Trophoblast cell (in vitro differentiated cells and primary cell): ENCODE results near the gene PLEKHO2.

Source experiments
- DNase-seq, 2 donors: peaks; one replicate each; pipeline ENCODE4 v3.0.0-alpha.2; 2016
- H2AFZ ChIP-seq: 2 replicates; pipeline ENCODE4 v1.6.1; 2013; ENCODE audit warnings: low read length, moderate library complexity, mild to moderate bottlenecking; ENCODE audit not compliant: insufficient read depth, poor library complexity
- H2AK5ac ChIP-seq: 2 replicates; pipeline ENCODE4 v1.6.1; 2013; ENCODE audit warnings: mild to moderate bottlenecking, low read length
- H2BK120ac ChIP-seq: 2 replicates; pipeline ENCODE4 v1.6.1; 2013; ENCODE audit warnings: low read length, mild to moderate bottlenecking, moderate library complexity; ENCODE audit not compliant: insufficient read depth, poor library complexity
- H2BK12ac ChIP-seq: 2 replicates; pipeline ENCODE4 v1.6.1; 2013; ENCODE audit warnings: mild to moderate bottlenecking, low read length, moderate library complexity
- H2BK5ac ChIP-seq: 2 replicates; pipeline ENCODE4 v1.6.1; 2013; ENCODE audit warnings: low read length, low read depth, moderate library complexity, mild to moderate bottlenecking; ENCODE audit not compliant: poor library complexity
- H3K14ac ChIP-seq: 2 replicates; pipeline ENCODE4 v1.6.1; 2013; ENCODE audit warnings: mild to moderate bottlenecking, low read length
- H3K18ac ChIP-seq: 2 replicates; pipeline ENCODE4 v1.6.1; 2013; ENCODE audit warnings: mild to moderate bottlenecking, low read length
- H3K23ac ChIP-seq: 2 replicates; pipeline ENCODE4 v1.6.1; 2013; ENCODE audit warnings: low read length
- H3K27ac ChIP-seq: 2 replicates; pipeline ENCODE4 v1.5.1; 2013; ENCODE audit warnings: low read depth, mild to moderate bottlenecking, inconsistent platforms, low read length, moderate library complexity
- H3K27me3 ChIP-seq: 2 replicates; pipeline ENCODE4 v1.6.1; 2013; ENCODE audit warnings: inconsistent platforms, mild to moderate bottlenecking, low read length, moderate library complexity; ENCODE audit not compliant: insufficient read depth
- H3K36me3 ChIP-seq, 2 experiments: 1 replicate in 1 of 2; 2 replicates in 1 of 2; pipeline ENCODE4 v1.6.1; 2013; ENCODE audit warnings: low read length in 2 of 2, mild to moderate bottlenecking in 2 of 2, moderate library complexity in 1 of 2; ENCODE audit not compliant: insufficient read depth in 2 of 2, control insufficient read depth in 1 of 2
- H3K4ac ChIP-seq: 2 replicates; pipeline ENCODE4 v1.6.1; 2013; ENCODE audit warnings: low read depth, mild to moderate bottlenecking, low read length, moderate library complexity
- H3K4me1 ChIP-seq, 2 experiments: 1 replicate in 1 of 2; 2 replicates in 1 of 2; pipeline ENCODE4 v1.6.1; 2013; ENCODE audit warnings: low read length in 2 of 2, mild to moderate bottlenecking in 2 of 2, moderate library complexity in 1 of 2; ENCODE audit not compliant: insufficient read depth in 2 of 2, control insufficient read depth in 1 of 2
- H3K4me2 ChIP-seq: 2 replicates; pipeline ENCODE4 v1.6.1; 2013; ENCODE audit warnings: inconsistent platforms, mild to moderate bottlenecking, low read length, moderate library complexity
- H3K4me3 ChIP-seq: 2 replicates; pipeline ENCODE4 v1.5.1; 2013; ENCODE audit warnings: mild to moderate bottlenecking, low read depth, low read length, inconsistent platforms
- H3K79me1 ChIP-seq: one replicate; pipeline ENCODE4 v1.6.1; 2013; ENCODE audit warnings: low read length
- H3K79me2 ChIP-seq: 2 replicates; pipeline ENCODE4 v1.6.1; 2013; ENCODE audit warnings: low read length, mild to moderate bottlenecking; ENCODE audit not compliant: control insufficient read depth, insufficient read depth, poor library complexity
- H3K9ac ChIP-seq: 2 replicates; pipeline ENCODE4 v1.6.1; 2013; ENCODE audit warnings: mild to moderate bottlenecking, low read length
- H3K9me3 ChIP-seq: 2 replicates; pipeline ENCODE4 v1.6.1; 2013; ENCODE audit warnings: low read depth, mild to moderate bottlenecking, control low read depth, inconsistent platforms, low read length; ENCODE audit not compliant: insufficient read depth
- H4K12ac ChIP-seq: 2 replicates; pipeline ENCODE4 v1.6.1; 2013; ENCODE audit warnings: low read depth, mild to moderate bottlenecking, low read length, moderate library complexity
- H4K8ac ChIP-seq: 2 replicates; pipeline ENCODE4 v1.6.1; 2013; ENCODE audit warnings: low read depth, mild to moderate bottlenecking, low read length, moderate library complexity
- H4K91ac ChIP-seq: one replicate; pipeline ENCODE4 v1.6.1; 2013; ENCODE audit warnings: low read depth, mild to moderate bottlenecking, low read length, moderate library complexity
- WGBS: extraction: QIAGEN DNeasy Blood & Tissue Kit; methylation state at CpG from one replicate; pipeline ENCODE4 v1.1.7; 2013; ENCODE audit warnings: missing lambda C conversion rate; ENCODE audit not compliant: insufficient read length, insufficient coverage; ENCODE audit errors: extremely low coverage; 5-methylcytosine and 5-hydroxymethylcytosine counted together

PLEKHO2 gene

GRCh38 chr15:64854041-64854440 is 12.3 kb downstream of the PLEKHO2 start:
- DNase-seq = no peak
- H3K18ac ChIP-seq = no peak overlapping the region
- no peak overlapping the region for H2BK120ac ChIP-seq

DNA sequence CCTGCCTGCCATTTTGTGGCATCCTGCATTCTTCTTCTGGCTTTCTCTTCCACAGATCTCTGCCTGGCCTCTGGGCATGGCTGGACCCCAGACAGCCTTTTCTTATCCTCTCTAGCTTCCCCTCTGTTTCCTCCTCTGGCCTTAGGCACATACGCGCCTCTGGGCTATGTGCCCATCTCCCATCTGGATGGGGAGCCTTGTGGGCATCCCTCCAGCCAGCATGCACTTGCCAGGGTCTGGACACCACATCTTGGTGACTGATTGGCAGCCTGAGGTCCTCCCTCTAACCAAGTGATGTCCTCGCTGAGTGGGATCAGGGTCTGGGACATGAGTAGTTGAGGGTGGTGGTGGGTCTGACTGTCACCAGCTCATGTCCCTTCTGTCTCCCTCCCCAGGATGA is 12.8 kb downstream of the PLEKHO2 start:
- Histone ChIP-seq H3K36me3 (peaks cover 26% of the 10 kb centered on the region in 2 experiments), H3K4ac (no peak overlapping the region), H3K79me1 (peaks cover 22% of the 10 kb centered on the region), H4K12ac (no peak overlapping the region), H3K9ac (no peak overlapping the region), H2AK5ac (no peak overlapping the region), H2AFZ (no peak overlapping the region), H4K8ac (no peak overlapping the region), H3K79me2 (peaks cover 3% of the 10 kb centered on the region), H3K27ac (no peak overlapping the region), H3K27me3 (no peaks in the 10 kb centered on the region), H3K9me3 (no peaks in the 10 kb centered on the region), H2BK5ac (no peak overlapping the region), H4K91ac (no peak overlapping the region), H2BK120ac (no peak overlapping the region), H3K4me2 (no peak overlapping the region), H3K23ac (no peak overlapping the region), H3K18ac (no peak overlapping the region), H3K4me3 (no peak overlapping the region), H2BK12ac (no peak overlapping the region), H3K4me1 (peaks cover 30 to 31% of the 10 kb centered on the region in 2 experiments), H3K14ac (no peak overlapping the region)
- no peak for DNase-seq
- no CpG with 5 or more reads among the region's 3 CpGs for WGBS

More at GRCh38 chr15:64854041-64854440, 12.3 kb downstream of the PLEKHO2 start:
- no peak overlapping the region for H3K4me3 ChIP-seq
- H3K4me2 ChIP-seq = no peak overlapping the region
- no peak overlapping the region for H3K23ac ChIP-seq
- no peaks in the 10 kb centered on the region for H3K9me3 ChIP-seq
- H3K79me2 ChIP-seq = peaks cover 3% of the 10 kb centered on the region
- H3K27me3 ChIP-seq = no peaks in the 10 kb centered on the region
- H3K4me1 ChIP-seq = peaks cover 30 to 31% of the 10 kb centered on the region in 2 experiments
- H3K9ac ChIP-seq = no peak overlapping the region
- no peak overlapping the region for H2AFZ ChIP-seq
- no peak overlapping the region for H4K12ac ChIP-seq
- no peak overlapping the region for H3K27ac ChIP-seq
- no CpG with 5 or more reads among the region's 4 CpGs for WGBS
- H2BK5ac ChIP-seq = no peak overlapping the region
- no peak overlapping the region for H4K8ac ChIP-seq
- no peak overlapping the region for H3K4ac ChIP-seq
- no peak overlapping the region for H4K91ac ChIP-seq
- no peak overlapping the region for H3K14ac ChIP-seq
- no peak overlapping the region for H2BK12ac ChIP-seq
- H3K79me1 ChIP-seq = peaks cover 22% of the 10 kb centered on the region
- H2AK5ac ChIP-seq = no peak overlapping the region
- peaks cover 21% of the 10 kb centered on the region in 2 experiments for H3K36me3 ChIP-seq

DNA sequence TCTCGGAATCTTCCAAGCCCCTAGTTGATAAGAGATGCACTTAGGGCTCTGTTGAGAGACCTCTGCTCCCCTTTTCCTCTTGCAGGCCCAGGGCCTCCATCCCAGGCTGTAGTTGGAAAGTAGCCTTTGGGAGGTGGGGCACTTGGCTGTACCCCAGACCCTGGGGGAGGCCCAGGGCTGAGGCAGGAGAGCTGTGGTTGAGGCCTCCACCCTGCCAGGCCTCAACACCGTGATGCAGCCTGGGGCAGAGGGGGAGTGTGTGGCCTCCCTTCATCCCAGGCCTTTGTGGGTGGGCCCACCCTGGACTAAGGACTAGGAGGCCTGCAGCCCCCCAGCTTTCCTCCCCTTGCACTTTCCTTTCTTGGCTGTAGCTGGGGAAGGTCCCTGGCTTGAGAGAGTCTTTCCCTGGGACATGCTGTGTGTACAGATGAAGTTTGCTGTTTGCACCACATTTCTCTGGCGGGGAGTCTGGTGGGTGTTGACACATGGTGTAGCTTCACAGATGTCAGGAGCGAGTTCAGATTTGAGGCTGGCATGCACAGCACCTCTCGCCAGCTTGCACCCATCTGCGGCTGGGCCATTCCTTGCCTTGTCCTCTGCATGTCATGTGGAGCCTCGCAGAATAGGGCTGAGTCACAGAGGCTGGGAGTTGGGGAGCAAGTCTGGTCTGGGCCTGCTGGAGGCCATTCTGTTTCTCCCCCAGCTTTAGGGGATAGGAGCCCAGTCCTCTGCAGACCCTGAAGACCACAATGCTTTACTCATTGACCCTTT is 13.7 kb downstream of the PLEKHO2 start:
- Histone ChIP-seq H4K8ac (no peak overlapping the region), H3K18ac (no peak overlapping the region), H3K4ac (no peak overlapping the region), H3K4me3 (no peak overlapping the region), H4K12ac (no peak overlapping the region), H2AFZ (no peak overlapping the region), H3K79me1 (peaks cover 22% of the 10 kb centered on the region), H3K9me3 (no peaks in the 10 kb centered on the region), H3K14ac (no peak overlapping the region), H3K79me2 (peaks cover 3% of the 10 kb centered on the region), H3K9ac (no peak overlapping the region), H2BK120ac (no peak overlapping the region), H2BK12ac (no peak overlapping the region), H3K4me2 (no peak overlapping the region), H2AK5ac (no peak overlapping the region), H3K27me3 (no peaks in the 10 kb centered on the region), H4K91ac (no peak overlapping the region), H3K27ac (no peak overlapping the region), H3K4me1 (peaks cover 30% of the 10 kb centered on the region in 2 experiments), H2BK5ac (no peak overlapping the region), H3K23ac (no peak overlapping the region), H3K36me3 (peaks cover 33 to 34% of the 10 kb centered on the region in 2 experiments)
- WGBS = no CpG with 5 or more reads among the region's 7 CpGs
- DNase-seq = no peak

DNA sequence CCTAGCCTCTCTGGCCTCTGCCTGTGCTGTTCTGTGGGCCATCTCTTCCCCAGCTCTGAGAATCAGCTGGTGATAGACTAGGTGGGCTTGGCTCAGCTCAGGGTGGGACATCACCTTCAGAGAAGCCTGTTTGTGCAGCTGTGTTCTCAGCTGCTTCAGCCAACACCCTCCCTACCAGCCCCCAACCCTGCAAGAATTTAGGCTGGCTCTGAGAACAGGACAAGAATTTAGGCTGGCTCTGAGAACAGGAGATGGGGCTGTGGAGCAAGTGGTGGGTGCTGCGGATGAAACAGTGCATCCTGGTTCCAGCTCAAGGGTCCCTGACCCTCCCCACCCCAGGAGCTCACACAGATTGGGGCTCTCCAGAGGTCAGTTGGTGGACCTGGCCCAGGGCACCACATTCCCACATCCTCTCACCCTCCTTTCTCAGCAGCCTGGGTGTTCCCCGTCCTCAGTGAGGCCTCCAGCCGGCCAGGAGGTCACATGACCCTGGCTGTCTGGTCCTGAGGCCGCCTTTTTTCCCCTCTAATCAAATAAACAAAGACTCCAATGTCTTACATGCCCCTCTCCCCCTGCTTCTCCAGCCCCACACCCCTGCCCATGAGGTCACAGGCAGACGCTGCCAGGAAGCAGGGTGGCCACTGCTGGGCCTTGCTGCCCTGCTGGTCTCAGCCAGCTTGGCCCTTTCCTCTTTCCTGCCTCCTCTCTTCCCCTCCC is 14.9 kb downstream of the PLEKHO2 start:
- Histone ChIP-seq H3K4ac (peak overlapping the region; percentile 56), H3K14ac (peak overlapping the region; percentile 80), H3K4me1 (peaks cover 22 to 24% of the 10 kb centered on the region in 2 experiments), H4K8ac (peak overlapping the region; percentile 86), H3K4me2 (no peak overlapping the region), H3K79me2 (peaks cover 3% of the 10 kb centered on the region), H2BK5ac (peak overlapping the region; percentile 74), H3K4me3 (no peak overlapping the region), H2BK12ac (peak overlapping the region; percentile 41), H2AK5ac (peak overlapping the region; percentile 94), H3K27me3 (no peaks in the 10 kb centered on the region), H3K9me3 (peaks cover 1% of the 10 kb centered on the region), H2AFZ (peak overlapping the region; percentile 74), H2BK120ac (peak overlapping the region; percentile 72), H4K91ac (peak overlapping the region; percentile 75), H3K79me1 (peaks cover 18% of the 10 kb centered on the region), H3K9ac (no peak overlapping the region), H3K18ac (peak overlapping the region; percentile 69), H3K23ac (no peak overlapping the region), H4K12ac (peak overlapping the region; percentile 55), H3K27ac (peak overlapping the region; percentile 63), H3K36me3 (peaks cover 42 to 46% of the 10 kb centered on the region in 2 experiments)
- no peak for DNase-seq
- WGBS = no CpG with 5 or more reads among the region's 5 CpGs
